HepG2 (cell line): Measurements from ENCODE around the gene AGFG1.

Experiments
- CHD2 ChIP-seq: IDR thresholded peaks from 2 replicates; pipeline ENCODE4 v1.6.1; 2011; ENCODE audit warnings: low read depth, low read length, improper control_type of control experiment
- HMGXB4 ChIP-seq, 2 experiments: sonication (generic) in 1 of 2; formaldehyde crosslinking in 1 of 2; IDR thresholded peaks; 2 replicates each; pipeline versions ENCODE4 v1.4.0 to v1.6.1; 2018 to 2020; ENCODE audit warnings: missing genetic modification reagents in 2 of 2, borderline replicate concordance in 1 of 2, low read depth in 1 of 2, mild to moderate bottlenecking in 1 of 2, missing biosample characterization in 1 of 2
- MAFK ChIP-seq, 2 experiments: IDR thresholded peaks in 1 of 2; conservative IDR thresholded peaks in 1 of 2; 2 replicates each; pipeline ENCODE4 v1.6.1; 2011; ENCODE audit warnings: improper control_type of control experiment in 2 of 2, low read length in 2 of 2
- ZKSCAN1 ChIP-seq: fragments of 150-350 bp; IDR thresholded peaks from 2 replicates; pipeline ENCODE4 v1.6.1; 2014; ENCODE audit warnings: low read length
- ZNF512 ChIP-seq: sonication (generic); formaldehyde crosslinking; IDR thresholded peaks from 2 replicates; pipeline ENCODE4 v1.4.0; 2020; ENCODE audit warnings: mild to moderate bottlenecking, missing genetic modification reagents
- ZNF691 ChIP-seq: sonication (generic); formaldehyde crosslinking; IDR thresholded peaks from 2 replicates; pipeline ENCODE4 v1.4.0; 2020; ENCODE audit warnings: missing genetic modification reagents, low read depth, mild to moderate bottlenecking, borderline replicate concordance
- ZNF777 ChIP-seq: sonication (generic); formaldehyde crosslinking; IDR thresholded peaks from 2 replicates; pipeline ENCODE4 v1.4.0; 2020; ENCODE audit warnings: missing genetic modification reagents
- ZZZ3 ChIP-seq: sonication (generic); formaldehyde crosslinking; IDR thresholded peaks from 2 replicates; pipeline ENCODE4 v1.4.0; 2020; ENCODE audit warnings: missing genetic modification reagents, mild to moderate bottlenecking, borderline replicate concordance
- TF ChIP-seq, protein P1 (sequence below): sonication (generic); formaldehyde crosslinking; IDR thresholded peaks from 2 replicates; pipeline ENCODE4 v1.5.0; 2020; ENCODE audit warnings: mild to moderate bottlenecking, missing genetic modification reagents, moderate library complexity
- TF ChIP-seq, protein P2 (sequence below): sonication (generic); formaldehyde crosslinking; IDR thresholded peaks from 2 replicates; pipeline ENCODE4 v1.4.0; 2020; ENCODE audit warnings: missing genetic modification reagents, borderline replicate concordance

DNA sequence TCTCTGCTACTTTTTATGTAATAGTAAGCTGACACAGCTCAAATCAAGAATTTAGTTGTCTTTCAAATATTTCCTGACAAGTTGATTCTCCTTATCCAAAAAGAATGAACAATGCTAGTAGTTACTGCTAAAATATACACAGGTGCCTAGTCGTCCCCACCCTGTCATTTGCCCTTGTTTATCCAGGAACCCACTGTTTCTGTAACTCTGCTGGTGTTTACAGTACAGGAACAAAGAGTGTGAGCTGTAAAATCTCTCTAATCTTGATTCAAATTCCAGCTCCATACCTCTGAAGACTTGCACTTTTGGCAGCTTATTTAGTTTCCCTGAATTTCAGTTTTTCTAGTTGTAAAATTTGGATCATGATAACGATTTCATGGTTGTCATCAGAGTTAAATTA lies 105.6 kb downstream of the AGFG1 start:
- TF ChIP-seq, protein P1, sequence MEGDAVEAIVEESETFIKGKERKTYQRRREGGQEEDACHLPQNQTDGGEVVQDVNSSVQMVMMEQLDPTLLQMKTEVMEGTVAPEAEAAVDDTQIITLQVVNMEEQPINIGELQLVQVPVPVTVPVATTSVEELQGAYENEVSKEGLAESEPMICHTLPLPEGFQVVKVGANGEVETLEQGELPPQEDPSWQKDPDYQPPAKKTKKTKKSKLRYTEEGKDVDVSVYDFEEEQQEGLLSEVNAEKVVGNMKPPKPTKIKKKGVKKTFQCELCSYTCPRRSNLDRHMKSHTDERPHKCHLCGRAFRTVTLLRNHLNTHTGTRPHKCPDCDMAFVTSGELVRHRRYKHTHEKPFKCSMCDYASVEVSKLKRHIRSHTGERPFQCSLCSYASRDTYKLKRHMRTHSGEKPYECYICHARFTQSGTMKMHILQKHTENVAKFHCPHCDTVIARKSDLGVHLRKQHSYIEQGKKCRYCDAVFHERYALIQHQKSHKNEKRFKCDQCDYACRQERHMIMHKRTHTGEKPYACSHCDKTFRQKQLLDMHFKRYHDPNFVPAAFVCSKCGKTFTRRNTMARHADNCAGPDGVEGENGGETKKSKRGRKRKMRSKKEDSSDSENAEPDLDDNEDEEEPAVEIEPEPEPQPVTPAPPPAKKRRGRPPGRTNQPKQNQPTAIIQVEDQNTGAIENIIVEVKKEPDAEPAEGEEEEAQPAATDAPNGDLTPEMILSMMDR (CRISPR knock-in tag) = no peak
- TF ChIP-seq ZNF777 (CRISPR knock-in tag) (no peak), ZNF512 (CRISPR knock-in tag) (no peak), ZNF691 (CRISPR knock-in tag) (no peak), ZZZ3 (CRISPR knock-in tag) (no peak), HMGXB4 (CRISPR knock-in tag; IDR thresholded peaks at IDR 0.05; ENCODE audit: borderline replicate concordance in 1 of 2, low read depth in 1 of 2) (no peak), ZKSCAN1 (no peak), CHD2 (no peak), MAFK (conservative IDR thresholded peaks at IDR 0.05 in 1 of 2, IDR thresholded peaks at IDR 0.05 in 1 of 2; ENCODE audit: low read length in 2 of 2) (no peak)
- TF ChIP-seq, protein P2, sequence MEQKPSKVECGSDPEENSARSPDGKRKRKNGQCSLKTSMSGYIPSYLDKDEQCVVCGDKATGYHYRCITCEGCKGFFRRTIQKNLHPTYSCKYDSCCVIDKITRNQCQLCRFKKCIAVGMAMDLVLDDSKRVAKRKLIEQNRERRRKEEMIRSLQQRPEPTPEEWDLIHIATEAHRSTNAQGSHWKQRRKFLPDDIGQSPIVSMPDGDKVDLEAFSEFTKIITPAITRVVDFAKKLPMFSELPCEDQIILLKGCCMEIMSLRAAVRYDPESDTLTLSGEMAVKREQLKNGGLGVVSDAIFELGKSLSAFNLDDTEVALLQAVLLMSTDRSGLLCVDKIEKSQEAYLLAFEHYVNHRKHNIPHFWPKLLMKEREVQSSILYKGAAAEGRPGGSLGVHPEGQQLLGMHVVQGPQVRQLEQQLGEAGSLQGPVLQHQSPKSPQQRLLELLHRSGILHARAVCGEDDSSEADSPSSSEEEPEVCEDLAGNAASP (CRISPR knock-in tag) = no peak
